ENCODE measurements around the gene TEAD1.

TEAD1 gene

GRCh38 chr11:12845739-12846358 is 171.6 kb downstream of the TEAD1 start:
- DNase-seq, result peak; percentile 97

GRCh38 chr11:12846786-12847615 is 172.8 kb downstream of the TEAD1 start:
- DNase-seq, result peak; percentile 56

GRCh38 chr11:12848413-12848812 is 174.2 kb downstream of the TEAD1 start:
- no peak for DNase-seq

GRCh38 chr11:12853325-12853651 is 179.1 kb downstream of the TEAD1 start:
- DNase-seq, result no peak

- DNase-seq, result peak; percentile 47
These were observed 179.6 kb downstream of the TEAD1 start for GRCh38 chr11:12853652-12854296.

GRCh38 chr11:12854297-12854661 is 180.1 kb downstream of the TEAD1 start:
- peak; percentile 47 for DNase-seq

- DNase-seq, result peak; percentile 91
These were observed 180.6 kb downstream of the TEAD1 start for GRCh38 chr11:12854829-12855228.

- DNase-seq, result no peak
These were observed 182.1 kb downstream of the TEAD1 start for GRCh38 chr11:12856338-12856737.

- no peak for DNase-seq
These were observed 183.4 kb downstream of the TEAD1 start for GRCh38 chr11:12857572-12857971.

GRCh38 chr11:12859872-12860657 is 185.8 kb downstream of the TEAD1 start:
- no peak for DNase-seq

- no peak for DNase-seq
These were observed 186.6 kb downstream of the TEAD1 start for GRCh38 chr11:12860827-12861226.

GRCh38 chr11:12862696-12863469 is 188.7 kb downstream of the TEAD1 start:
- no peak for DNase-seq

- DNase-seq, result no peak
These were observed 189.4 kb downstream of the TEAD1 start for GRCh38 chr11:12863605-12864121.

GRCh38 chr11:12864316-12865156 is 190.3 kb downstream of the TEAD1 start:
- peak; percentile 96 for DNase-seq

GRCh38 chr11:12865863-12866595 is 191.8 kb downstream of the TEAD1 start:
- no peak for DNase-seq

- DNase-seq, result no peak
These were observed 193.3 kb downstream of the TEAD1 start for GRCh38 chr11:12867531-12867930.

- DNase-seq, result no peak
These were observed 194.3 kb downstream of the TEAD1 start for GRCh38 chr11:12868315-12869073.

GRCh38 chr11:12871241-12871640 is 197.0 kb downstream of the TEAD1 start:
- no peak for DNase-seq

GRCh38 chr11:12871788-12872321 is 197.6 kb downstream of the TEAD1 start:
- DNase-seq, result no peak
